BLaER1 (cell line): Measurements from ENCODE around the gene SRGAP2C.
"Not testable (repeated sequence)": the region's sequence is repeated elsewhere in the genome, so short reads cannot be mapped to it uniquely, and the experiment has no call there.

ENCODE experiments used
- H3K27ac ChIP-seq: shearing (Covaris generic); formaldehyde crosslinking; 2 replicates; pipeline ENCODE4 v1.8.1; 2022
- H3K27me3 ChIP-seq: shearing (Covaris generic); formaldehyde crosslinking; 2 replicates; pipeline ENCODE4 v1.8.1; 2022
- H3K36me3 ChIP-seq: shearing (Covaris generic); formaldehyde crosslinking; 2 replicates; pipeline ENCODE4 v1.8.1; 2022
- H3K4me1 ChIP-seq: shearing (Covaris generic); formaldehyde crosslinking; 2 replicates; pipeline ENCODE4 v1.8.1; 2022
- H3K4me2 ChIP-seq: shearing (Covaris generic); formaldehyde crosslinking; 2 replicates; pipeline ENCODE4 v1.8.1; 2022
- H3K4me3 ChIP-seq: shearing (Covaris generic); formaldehyde crosslinking; 2 replicates; pipeline ENCODE4 v1.8.1; 2022
- H3K9ac ChIP-seq: shearing (Covaris generic); formaldehyde crosslinking; 2 replicates; pipeline ENCODE4 v1.8.1; 2022
- H3K9me3 ChIP-seq: shearing (Covaris generic); formaldehyde crosslinking; 2 replicates; pipeline ENCODE4 v1.8.1; 2022
- H4K20me1 ChIP-seq: shearing (Covaris generic); formaldehyde crosslinking; 2 replicates; pipeline ENCODE4 v1.8.1; 2022

SRGAP2C gene

GRCh38 chr1:121301876-121302275, 117.1 kb downstream of the SRGAP2C start:
- H3K27me3 ChIP-seq, H3K9me3 ChIP-seq, H3K36me3 ChIP-seq, H3K9ac ChIP-seq, H3K4me3 ChIP-seq, H3K27ac ChIP-seq, H3K4me2 ChIP-seq, H3K4me1 ChIP-seq, H4K20me1 ChIP-seq: not testable (repeated sequence)

- not testable (repeated sequence) for H3K4me3 ChIP-seq, H3K27me3 ChIP-seq, H3K4me2 ChIP-seq, H3K27ac ChIP-seq, H3K4me1 ChIP-seq, H4K20me1 ChIP-seq, H3K36me3 ChIP-seq, H3K9ac ChIP-seq, H3K9me3 ChIP-seq
Measured at GRCh38 chr1:121307759-121308158, 123.0 kb downstream of the SRGAP2C start.

- H4K20me1 ChIP-seq, H3K36me3 ChIP-seq, H3K27ac ChIP-seq, H3K4me1 ChIP-seq, H3K27me3 ChIP-seq, H3K4me3 ChIP-seq, H3K9me3 ChIP-seq, H3K4me2 ChIP-seq, H3K9ac ChIP-seq: not testable (repeated sequence)
Measured at GRCh38 chr1:121315509-121315908, 130.7 kb downstream of the SRGAP2C start.

GRCh38 chr1:121316081-121316480, 131.3 kb downstream of the SRGAP2C start:
- H3K36me3 ChIP-seq, H3K27me3 ChIP-seq, H4K20me1 ChIP-seq, H3K4me2 ChIP-seq, H3K9ac ChIP-seq, H3K4me3 ChIP-seq, H3K9me3 ChIP-seq, H3K27ac ChIP-seq, H3K4me1 ChIP-seq: not testable (repeated sequence)

- H3K27ac ChIP-seq, H3K4me2 ChIP-seq, H3K4me1 ChIP-seq, H3K4me3 ChIP-seq, H3K9me3 ChIP-seq, H3K9ac ChIP-seq, H3K27me3 ChIP-seq, H3K36me3 ChIP-seq, H4K20me1 ChIP-seq: not testable (repeated sequence)
Measured at GRCh38 chr1:121317491-121318468, 133.0 kb downstream of the SRGAP2C start.

- not testable (repeated sequence) for H4K20me1 ChIP-seq, H3K4me1 ChIP-seq, H3K27me3 ChIP-seq, H3K9me3 ChIP-seq, H3K4me3 ChIP-seq, H3K27ac ChIP-seq, H3K9ac ChIP-seq, H3K36me3 ChIP-seq, H3K4me2 ChIP-seq
Measured at GRCh38 chr1:121318687-121319086, 133.9 kb downstream of the SRGAP2C start.

- H3K4me1 ChIP-seq, H3K36me3 ChIP-seq, H4K20me1 ChIP-seq, H3K4me2 ChIP-seq, H3K4me3 ChIP-seq, H3K9ac ChIP-seq, H3K9me3 ChIP-seq, H3K27ac ChIP-seq, H3K27me3 ChIP-seq: not testable (repeated sequence)
Measured at GRCh38 chr1:121321660-121322059, 136.9 kb downstream of the SRGAP2C start.

- not testable (repeated sequence) for H3K9me3 ChIP-seq, H3K4me2 ChIP-seq, H3K36me3 ChIP-seq, H3K4me1 ChIP-seq, H3K4me3 ChIP-seq, H3K27ac ChIP-seq, H3K27me3 ChIP-seq, H3K9ac ChIP-seq, H4K20me1 ChIP-seq
Measured at GRCh38 chr1:121324726-121325125, 140.0 kb downstream of the SRGAP2C start.

- H3K4me3 ChIP-seq, H3K27ac ChIP-seq, H3K4me1 ChIP-seq, H4K20me1 ChIP-seq, H3K27me3 ChIP-seq, H3K36me3 ChIP-seq, H3K9me3 ChIP-seq, H3K9ac ChIP-seq: not testable (repeated sequence)
- peak overlapping the region; percentile 30; the same call in 1 of the 2 replicates for H3K4me2 ChIP-seq
Measured at GRCh38 chr1:121332141-121332540, 147.4 kb downstream of the SRGAP2C start.

GRCh38 chr1:121332599-121333562, 148.1 kb downstream of the SRGAP2C start:
- H3K27me3 ChIP-seq, H3K4me1 ChIP-seq, H3K9ac ChIP-seq, H4K20me1 ChIP-seq, H3K4me3 ChIP-seq, H3K36me3 ChIP-seq, H3K27ac ChIP-seq, H3K9me3 ChIP-seq: not testable (repeated sequence)
- peak overlapping the region; percentile 30; the same call in 1 of the 2 replicates for H3K4me2 ChIP-seq

GRCh38 chr1:121337958-121338357, 153.2 kb downstream of the SRGAP2C start:
- H3K27me3 ChIP-seq, H4K20me1 ChIP-seq: not testable (repeated sequence)

GRCh38 chr1:121339611-121340010, 154.8 kb downstream of the SRGAP2C start:
- not testable (repeated sequence) for H3K27ac ChIP-seq, H3K9ac ChIP-seq, H3K4me3 ChIP-seq, H4K20me1 ChIP-seq, H3K4me2 ChIP-seq, H3K27me3 ChIP-seq, H3K36me3 ChIP-seq, H3K4me1 ChIP-seq, H3K9me3 ChIP-seq

More at GRCh38 chr1:121337958-121338357, 153.2 kb downstream of the SRGAP2C start:
- not testable (repeated sequence) for H3K36me3 ChIP-seq, H3K27ac ChIP-seq, H3K4me2 ChIP-seq, H3K4me3 ChIP-seq, H3K4me1 ChIP-seq, H3K9ac ChIP-seq, H3K9me3 ChIP-seq

- H3K27ac ChIP-seq: not testable (repeated sequence)
Measured at GRCh38 chr1:121343311-121343906, 158.6 kb downstream of the SRGAP2C start.

GRCh38 chr1:121344355-121344754, 159.6 kb downstream of the SRGAP2C start:
- H3K9ac ChIP-seq: not testable (repeated sequence)

More at GRCh38 chr1:121343311-121343906, 158.6 kb downstream of the SRGAP2C start:
- not testable (repeated sequence) for H3K27me3 ChIP-seq, H3K36me3 ChIP-seq, H3K4me1 ChIP-seq, H3K9ac ChIP-seq, H3K9me3 ChIP-seq, H3K4me3 ChIP-seq, H3K4me2 ChIP-seq, H4K20me1 ChIP-seq

More at GRCh38 chr1:121344355-121344754, 159.6 kb downstream of the SRGAP2C start:
- H3K4me2 ChIP-seq, H3K27me3 ChIP-seq, H3K9me3 ChIP-seq, H3K27ac ChIP-seq, H4K20me1 ChIP-seq, H3K4me1 ChIP-seq, H3K4me3 ChIP-seq, H3K36me3 ChIP-seq: not testable (repeated sequence)
